ENCODE measurements around the gene CEP128. TPM values are rescaled to one million over a fixed set of nuclear protein-coding genes. Genes with fewer than 3 reads are reported as not detected.

Gene CEP128
- polyA plus RNA-seq, 1 of the 3 experiments (the other 2 are of a cell fraction): 1.2 TPM

GRCh38 chr14:80959496-80959895 lies 18.0 kb upstream of the CEP128 start:
- 0 out of 2 replicates have a peak overlapping the region, but pooled peaks have one; percentile 29 for H2AFZ ChIP-seq (ENCODE audit: low read depth)
- WGBS (ENCODE audit: low lambda C conversion rate): 34% methylated on average over 4 of the region's 4 CpGs
- H3K27ac ChIP-seq (ENCODE audit: low read depth in 2 of 2, low read length in 1 of 2): no peak overlapping the region
- H3K4me3 ChIP-seq (ENCODE audit: low read depth in 2 of 2, low read length in 1 of 2): no peak overlapping the region
- no peaks in the 10 kb centered on the region for H3F3A ChIP-seq (replicated peaks; ENCODE audit: insufficient read depth)
- ChIA-PET CTCF (interaction anchor here (0.7 kb wide), 1 partner anchor 28 kb away, joined by 3 read pairs; no protein-coding TSS in a partner anchor), POLR2A (no interaction called here)
- no peaks in the 10 kb centered on the region for H4K20me1 ChIP-seq (ENCODE audit: insufficient read depth)
- H3K27me3 ChIP-seq (ENCODE audit: insufficient read depth): peaks cover 25% of the 10 kb centered on the region
- no peaks in the 10 kb centered on the region for H3K9me2 ChIP-seq
- no peaks in the 10 kb centered on the region for H3K36me3 ChIP-seq (replicated peaks in 1 of 2; ENCODE audit: control insufficient read depth in 1 of 2, insufficient read depth in 2 of 2, low read length in 1 of 2)
- TF ChIP-seq CHD2 (IDR thresholded peaks at IDR 0.05; ENCODE audit: low read length, partially characterized antibody): no peak
- TF ChIP-seq FOXM1 (IDR thresholded peaks at IDR 0.05; ENCODE audit: low read depth): no peak
- TF ChIP-seq EZH2phosphoT487 (IDR thresholded peaks at IDR 0.05; ENCODE audit: borderline replicate concordance, low read depth): no peak
- TF ChIP-seq FOSL2 (IDR thresholded peaks at IDR 0.05; ENCODE audit: borderline replicate concordance, low read depth): no peak
- no peak for TF ChIP-seq NFIC (IDR thresholded peaks at IDR 0.05; ENCODE audit: borderline replicate concordance)
- no peak for TF ChIP-seq PBX3 (IDR thresholded peaks at IDR 0.05)
- no peak for TF ChIP-seq MXI1 (IDR thresholded peaks at IDR 0.05; ENCODE audit: low read depth, low read length)
- TF ChIP-seq GATA2 (CRISPR knock-in tag; IDR thresholded peaks at IDR 0.05): no peak
- TF ChIP-seq GABPA (IDR thresholded peaks at IDR 0.05; ENCODE audit: low read depth): no peak
- no peak for TF ChIP-seq ZBTB33 (IDR thresholded peaks at IDR 0.05; ENCODE audit: borderline replicate concordance, low read depth)
- no peak for TF ChIP-seq CTCF (IDR thresholded peaks at IDR 0.05)
- peak overlapping the region; percentile 45; the same call in 1 of the 2 replicates for H3K4me2 ChIP-seq
- H3K79me2 ChIP-seq (ENCODE audit: insufficient read depth): no peaks in the 10 kb centered on the region
- no peak for DNase-seq
- no peak overlapping the region for H3K9ac ChIP-seq
- H3K9me3 ChIP-seq: no peaks in the 10 kb centered on the region
- peaks cover 0 to 2% of the 10 kb centered on the region in 2 experiments; a peak in 1 of 4 replicates for H3K4me1 ChIP-seq (ENCODE audit: control insufficient read depth in 1 of 2, insufficient read depth in 2 of 2, low read depth in 1 of 2, low read length in 1 of 2)

- Histone ChIP-seq H3K79me2 (ENCODE audit: insufficient read depth) (no peaks in the 10 kb centered on the region), H3K4me3 (ENCODE audit: low read depth in 2 of 2, low read length in 1 of 2) (no peak overlapping the region), H3K27ac (ENCODE audit: low read depth in 2 of 2, low read length in 1 of 2) (no peak overlapping the region), H2AFZ (ENCODE audit: low read depth) (no peak overlapping the region), H3K27me3 (ENCODE audit: insufficient read depth) (peaks cover 25% of the 10 kb centered on the region), H4K20me1 (ENCODE audit: insufficient read depth) (no peaks in the 10 kb centered on the region), H3K36me3 (replicated peaks in 1 of 2; ENCODE audit: control insufficient read depth in 1 of 2, insufficient read depth in 2 of 2, low read length in 1 of 2) (no peaks in the 10 kb centered on the region), H3K4me1 (ENCODE audit: control insufficient read depth in 1 of 2, insufficient read depth in 2 of 2, low read depth in 1 of 2, low read length in 1 of 2) (peaks cover 0 to 2% of the 10 kb centered on the region in 2 experiments; a peak in 1 of 4 replicates), H3K9ac (no peak overlapping the region), H3F3A (replicated peaks; ENCODE audit: insufficient read depth) (no peaks in the 10 kb centered on the region), H3K4me2 (no peak overlapping the region), H3K9me2 (no peaks in the 10 kb centered on the region), H3K9me3 (no peaks in the 10 kb centered on the region)
- POLR2A ChIA-PET: no interaction called here
- WGBS (ENCODE audit: low lambda C conversion rate): 42% methylated on average over 3 of the region's 3 CpGs
- DNase-seq: no peak
- CTCF ChIA-PET: no interaction called here
- TF ChIP-seq RAD21 (IDR thresholded peaks at IDR 0.05; ENCODE audit: low read length): no peak
- TF ChIP-seq ZBTB33 (IDR thresholded peaks at IDR 0.05; ENCODE audit: borderline replicate concordance, low read depth): no peak
- TF ChIP-seq FOSL2 (IDR thresholded peaks at IDR 0.05; ENCODE audit: borderline replicate concordance, low read depth): no peak
- no peak for TF ChIP-seq GATA2 (CRISPR knock-in tag; IDR thresholded peaks at IDR 0.05)
- no peak for TF ChIP-seq SMC3 (IDR thresholded peaks at IDR 0.05; ENCODE audit: low read depth, low read length)
- TF ChIP-seq RCOR1 (IDR thresholded peaks at IDR 0.05; ENCODE audit: low read length): no peak
- no peak for TF ChIP-seq CTCF (IDR thresholded peaks at IDR 0.05)
- no peak for TF ChIP-seq GABPA (IDR thresholded peaks at IDR 0.05; ENCODE audit: low read depth)
- no peak for TF ChIP-seq TEAD4 (IDR thresholded peaks at IDR 0.05; ENCODE audit: borderline replicate concordance, insufficient read depth)
- TF ChIP-seq YY1 (IDR thresholded peaks at IDR 0.05; ENCODE audit: low read depth): no peak
- TF ChIP-seq CHD2 (IDR thresholded peaks at IDR 0.05; ENCODE audit: low read length, partially characterized antibody): no peak
- TF ChIP-seq EZH2phosphoT487 (IDR thresholded peaks at IDR 0.05; ENCODE audit: borderline replicate concordance, low read depth): no peak
Measured at GRCh38 chr14:80958939-80959338, 17.4 kb upstream of the CEP128 start.

Data from SK-N-SH (cell line).